Tibial nerve (tissue), 4 donors: ENCODE measurements around the gene FLNC.
A peak's percentile ranks its signal among the peaks of the same experiment; 100 is the strongest.

ENCODE experiments used
- EP300 ChIP-seq, 2 donors: sonication (generic); formaldehyde crosslinking; IDR thresholded peaks; one replicate each; pipeline ENCODE4 v1.6.1; 2017; ENCODE audit warnings: antibody characterized with exemption in 2 of 2, mild to moderate bottlenecking in 1 of 2
- POLR2A ChIP-seq, 2 donors: fragments of 450-650 bp; IDR thresholded peaks; one replicate each; pipeline ENCODE4 v1.6.1; 2017; ENCODE audit warnings: antibody characterized with exemption in 2 of 2, mild to moderate bottlenecking in 2 of 2, moderate library complexity in 2 of 2
- TF ChIP-seq, protein P1 (sequence below), 5 experiments: fragments of 200-600 bp in 3 of 5; fragments of 450-650 bp in 2 of 5; sonication (generic) in 3 of 5; IDR thresholded peaks; one replicate each; pipeline ENCODE4 v1.5.1; 2016 to 2019; ENCODE audit warnings: antibody characterized with exemption in 5 of 5, mild to moderate bottlenecking in 3 of 5, moderate library complexity in 2 of 5

DNA sequence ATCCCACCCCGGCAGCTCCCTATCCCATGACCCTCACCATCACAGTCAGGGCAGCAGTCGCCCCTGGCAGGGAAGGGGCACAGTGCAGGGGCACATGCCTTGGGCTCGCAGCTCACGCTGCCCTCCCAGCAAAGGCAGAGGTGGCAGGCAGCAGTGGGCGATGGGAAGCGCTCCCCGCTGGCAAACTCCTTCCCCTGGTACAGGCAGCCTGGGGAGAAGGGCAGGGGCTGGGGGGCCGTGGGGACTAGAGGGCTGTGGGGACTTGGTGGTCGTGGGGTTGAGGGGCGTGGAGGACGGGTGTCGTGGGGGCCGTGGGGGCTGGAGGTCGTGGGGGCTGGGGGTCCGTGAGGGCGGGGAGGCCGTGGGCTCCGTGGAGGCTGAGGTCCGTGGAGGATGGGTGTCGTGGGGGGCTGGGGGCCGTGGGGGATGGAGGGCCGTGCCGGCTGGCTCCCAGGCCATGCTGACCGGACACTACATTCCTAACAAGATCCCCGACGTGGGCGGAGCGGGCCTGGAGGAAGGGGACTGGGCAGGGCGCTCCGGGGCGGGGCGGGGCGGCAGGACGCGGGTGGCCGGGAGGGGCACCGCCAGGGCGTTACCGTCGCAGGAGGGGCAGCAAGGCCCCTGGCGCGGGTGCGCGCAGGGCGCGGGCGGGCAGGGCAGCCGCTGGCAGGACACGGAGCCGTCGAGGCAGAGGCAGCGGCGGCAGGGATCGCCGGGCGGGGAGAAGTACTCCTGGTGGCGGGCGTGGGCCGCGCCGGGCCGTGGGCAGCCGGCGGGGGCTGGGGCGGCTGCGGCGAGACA, 60.3 kb downstream of the FLNC start:
- TF ChIP-seq POLR2A (IDR thresholded peaks at IDR 0.05) (no peak), EP300 (IDR thresholded peaks at IDR 0.05) (no peak)
- TF ChIP-seq, protein P1, sequence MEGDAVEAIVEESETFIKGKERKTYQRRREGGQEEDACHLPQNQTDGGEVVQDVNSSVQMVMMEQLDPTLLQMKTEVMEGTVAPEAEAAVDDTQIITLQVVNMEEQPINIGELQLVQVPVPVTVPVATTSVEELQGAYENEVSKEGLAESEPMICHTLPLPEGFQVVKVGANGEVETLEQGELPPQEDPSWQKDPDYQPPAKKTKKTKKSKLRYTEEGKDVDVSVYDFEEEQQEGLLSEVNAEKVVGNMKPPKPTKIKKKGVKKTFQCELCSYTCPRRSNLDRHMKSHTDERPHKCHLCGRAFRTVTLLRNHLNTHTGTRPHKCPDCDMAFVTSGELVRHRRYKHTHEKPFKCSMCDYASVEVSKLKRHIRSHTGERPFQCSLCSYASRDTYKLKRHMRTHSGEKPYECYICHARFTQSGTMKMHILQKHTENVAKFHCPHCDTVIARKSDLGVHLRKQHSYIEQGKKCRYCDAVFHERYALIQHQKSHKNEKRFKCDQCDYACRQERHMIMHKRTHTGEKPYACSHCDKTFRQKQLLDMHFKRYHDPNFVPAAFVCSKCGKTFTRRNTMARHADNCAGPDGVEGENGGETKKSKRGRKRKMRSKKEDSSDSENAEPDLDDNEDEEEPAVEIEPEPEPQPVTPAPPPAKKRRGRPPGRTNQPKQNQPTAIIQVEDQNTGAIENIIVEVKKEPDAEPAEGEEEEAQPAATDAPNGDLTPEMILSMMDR (IDR thresholded peaks at IDR 0.05), result peak in 2 of 5 experiments; percentile 11
